ENCODE measurements around the gene HYAL2. TPM values are rescaled to one million over a fixed set of nuclear protein-coding genes. Genes with fewer than 3 reads are reported as not detected.
A peak's percentile ranks its signal among the peaks of the same experiment; 100 is the strongest.

HYAL2 gene
- total and polyA plus RNA-seq, 9 of the 15 experiments (the other 6 are each of a cell fraction or from before 2014, with no cell fraction given) = 0.36 to 22.7 (median 11.4) TPM; not detected in 1

DNA sequence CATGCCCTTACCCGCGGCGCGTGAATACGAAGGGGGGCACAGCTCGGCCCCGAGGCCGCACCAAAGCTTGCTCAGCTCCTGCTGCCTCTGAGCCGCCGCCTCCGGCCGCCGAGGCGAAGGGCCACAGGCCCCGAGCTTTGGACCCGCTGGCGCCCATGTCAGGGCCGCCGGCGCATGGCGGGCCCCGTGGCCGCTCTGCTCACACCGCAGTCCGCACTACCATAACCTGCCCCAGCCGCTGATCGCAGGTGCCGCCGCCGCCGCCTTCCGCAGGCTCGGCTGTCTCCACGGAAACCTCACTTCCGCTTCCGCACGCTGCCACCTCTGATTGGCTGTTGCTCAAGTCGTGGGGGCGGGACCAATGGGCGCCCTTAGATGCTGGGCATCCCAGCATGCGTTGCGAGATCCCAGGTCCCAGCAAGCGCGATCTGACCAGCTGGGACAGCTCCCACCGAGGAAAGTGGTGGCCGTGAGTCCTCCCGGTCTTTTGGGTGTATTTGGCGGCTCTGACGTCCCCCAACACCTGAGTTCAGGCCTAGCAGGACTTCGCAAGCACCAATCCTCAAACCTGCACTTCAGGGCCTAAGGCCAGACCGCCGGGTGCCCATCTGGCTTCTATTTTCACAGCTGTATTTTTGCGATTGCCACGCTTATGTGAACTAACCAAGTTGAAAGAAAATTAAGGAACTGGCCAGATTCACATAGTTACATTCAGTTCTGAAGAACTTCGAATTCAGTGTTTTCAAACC is 5.6 kb upstream of the HYAL2 start, which contains the start of gene TUSC2 (continued):
- TF ChIP-seq HDGF (IDR thresholded peaks at IDR 0.05) = no peak
- no peak for TF ChIP-seq ATF1 (CRISPR knock-in tag; IDR thresholded peaks at IDR 0.05)
- peak; percentile 75 for TF ChIP-seq ATF1 (tag; IDR thresholded peaks at IDR 0.05)
- TF ChIP-seq, protein P1, sequence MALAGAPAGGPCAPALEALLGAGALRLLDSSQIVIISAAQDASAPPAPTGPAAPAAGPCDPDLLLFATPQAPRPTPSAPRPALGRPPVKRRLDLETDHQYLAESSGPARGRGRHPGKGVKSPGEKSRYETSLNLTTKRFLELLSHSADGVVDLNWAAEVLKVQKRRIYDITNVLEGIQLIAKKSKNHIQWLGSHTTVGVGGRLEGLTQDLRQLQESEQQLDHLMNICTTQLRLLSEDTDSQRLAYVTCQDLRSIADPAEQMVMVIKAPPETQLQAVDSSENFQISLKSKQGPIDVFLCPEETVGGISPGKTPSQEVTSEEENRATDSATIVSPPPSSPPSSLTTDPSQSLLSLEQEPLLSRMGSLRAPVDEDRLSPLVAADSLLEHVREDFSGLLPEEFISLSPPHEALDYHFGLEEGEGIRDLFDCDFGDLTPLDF (CRISPR knock-in tag; IDR thresholded peaks at IDR 0.05) = no peak; the same call in 1 of the 2 replicates
- TF ChIP-seq NRF1 (conservative IDR thresholded peaks at IDR 0.05 in 1 of 2, IDR thresholded peaks at IDR 0.05 in 1 of 2) = peak; percentile 62 to 67
- TF ChIP-seq, protein P2, sequence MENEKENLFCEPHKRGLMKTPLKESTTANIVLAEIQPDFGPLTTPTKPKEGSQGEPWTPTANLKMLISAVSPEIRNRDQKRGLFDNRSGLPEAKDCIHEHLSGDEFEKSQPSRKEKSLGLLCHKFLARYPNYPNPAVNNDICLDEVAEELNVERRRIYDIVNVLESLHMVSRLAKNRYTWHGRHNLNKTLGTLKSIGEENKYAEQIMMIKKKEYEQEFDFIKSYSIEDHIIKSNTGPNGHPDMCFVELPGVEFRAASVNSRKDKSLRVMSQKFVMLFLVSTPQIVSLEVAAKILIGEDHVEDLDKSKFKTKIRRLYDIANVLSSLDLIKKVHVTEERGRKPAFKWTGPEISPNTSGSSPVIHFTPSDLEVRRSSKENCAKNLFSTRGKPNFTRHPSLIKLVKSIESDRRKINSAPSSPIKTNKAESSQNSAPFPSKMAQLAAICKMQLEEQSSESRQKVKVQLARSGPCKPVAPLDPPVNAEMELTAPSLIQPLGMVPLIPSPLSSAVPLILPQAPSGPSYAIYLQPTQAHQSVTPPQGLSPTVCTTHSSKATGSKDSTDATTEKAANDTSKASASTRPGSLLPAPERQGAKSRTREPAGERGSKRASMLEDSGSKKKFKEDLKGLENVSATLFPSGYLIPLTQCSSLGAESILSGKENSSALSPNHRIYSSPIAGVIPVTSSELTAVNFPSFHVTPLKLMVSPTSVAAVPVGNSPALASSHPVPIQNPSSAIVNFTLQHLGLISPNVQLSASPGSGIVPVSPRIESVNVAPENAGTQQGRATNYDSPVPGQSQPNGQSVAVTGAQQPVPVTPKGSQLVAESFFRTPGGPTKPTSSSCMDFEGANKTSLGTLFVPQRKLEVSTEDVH (IDR thresholded peaks at IDR 0.05; ENCODE audit: low read depth, partially characterized antibody) = peak; percentile 61
- peak; percentile 37; the same call in 1 of the 2 replicates for TF ChIP-seq MXI1 (IDR thresholded peaks at IDR 0.05; ENCODE audit: low read depth, low read length)
- TF ChIP-seq CHD2 (IDR thresholded peaks at IDR 0.05; ENCODE audit: low read depth, low read length) = peak; percentile 63
- peak; percentile 49 for TF ChIP-seq EGR1 (conservative IDR thresholded peaks at IDR 0.05)
- peak; percentile 38; the same call in 1 of the 2 replicates for TF ChIP-seq POLR2AphosphoS5 (IDR thresholded peaks at IDR 0.05; ENCODE audit: control insufficient read depth, insufficient read depth, low read depth, low read length)
- TF ChIP-seq SIN3A (IDR thresholded peaks at IDR 0.05; ENCODE audit: borderline replicate concordance in 2 of 2, control insufficient read depth in 1 of 2, low read depth in 2 of 2, low read length in 2 of 2) = peak; percentile 81 to 90; a peak in 2 of 4 replicates
- TF ChIP-seq XRCC5 (IDR thresholded peaks at IDR 0.05; ENCODE audit: low read depth, low read length) = 0 out of 2 replicates have a peak, but pooled peaks have one; percentile 49
- no peak for TF ChIP-seq ZNF282 (CRISPR knock-in tag; IDR thresholded peaks at IDR 0.05)
- peak in 1 of 2 experiments; percentile 47; a peak in 1 of 4 replicates for TF ChIP-seq MAZ (CRISPR knock-in tag; conservative IDR thresholded peaks at IDR 0.05 in 1 of 2, IDR thresholded peaks at IDR 0.05 in 1 of 2)
- 0 out of 2 replicates have a peak, but pooled peaks have one; percentile 28 for TF ChIP-seq ELF2 (CRISPR knock-in tag; IDR thresholded peaks at IDR 0.05)
- no peak for TF ChIP-seq SMARCC2 (IDR thresholded peaks at IDR 0.05; ENCODE audit: low read depth)
- TF ChIP-seq FOXJ2 (tag; IDR thresholded peaks at IDR 0.05) = no peak
- peak; percentile 25 for TF ChIP-seq NEUROD1 (IDR thresholded peaks at IDR 0.05; ENCODE audit: borderline replicate concordance, low read depth, low read length, partially characterized antibody)
- peak; percentile 70 for TF ChIP-seq CREB1 (IDR thresholded peaks at IDR 0.05)
- peak; percentile 85 for TF ChIP-seq CREB1 (CRISPR knock-in tag; IDR thresholded peaks at IDR 0.05)
- peak; percentile 28; the same call in 1 of the 2 replicates for TF ChIP-seq L3MBTL2 (IDR thresholded peaks at IDR 0.05)
- TF ChIP-seq, protein P3, sequence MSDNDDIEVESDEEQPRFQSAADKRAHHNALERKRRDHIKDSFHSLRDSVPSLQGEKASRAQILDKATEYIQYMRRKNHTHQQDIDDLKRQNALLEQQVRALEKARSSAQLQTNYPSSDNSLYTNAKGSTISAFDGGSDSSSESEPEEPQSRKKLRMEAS (CRISPR knock-in tag; IDR thresholded peaks at IDR 0.05) = peak; percentile 77
- peak; percentile 88 for TF ChIP-seq SIN3B (IDR thresholded peaks at IDR 0.05; ENCODE audit: low read depth)
- TF ChIP-seq POLR2A (conservative IDR thresholded peaks at IDR 0.05) = peak; percentile 63; the same call in 1 of the 2 replicates
- TF ChIP-seq PHF20 (IDR thresholded peaks at IDR 0.05; ENCODE audit: partially characterized antibody) = peak; percentile 80
- TF ChIP-seq RFX1 (IDR thresholded peaks at IDR 0.05) = peak; percentile 80; the same call in 1 of the 2 replicates
